HUES48 (cell line): Measurements from ENCODE around the gene DAZAP2.

Experiments
- H3K27ac ChIP-seq: one replicate; pipeline ENCODE4 v1.7.0; 2013; ENCODE audit warnings: low read depth, low read length, inconsistent platforms
- H3K27me3 ChIP-seq: 2 replicates; pipeline ENCODE4 v1.6.1; 2013; ENCODE audit warnings: mild to moderate bottlenecking, low read length; ENCODE audit not compliant: control insufficient read depth, insufficient read depth
- H3K36me3 ChIP-seq: 2 replicates; pipeline ENCODE4 v1.6.1; 2013; ENCODE audit warnings: low read length; ENCODE audit not compliant: control insufficient read depth, insufficient read depth
- H3K4me1 ChIP-seq: 2 replicates; pipeline ENCODE4 v1.6.1; 2013; ENCODE audit warnings: mild to moderate bottlenecking, low read length; ENCODE audit not compliant: control insufficient read depth, insufficient read depth
- H3K4me3 ChIP-seq: 2 replicates; pipeline ENCODE4 v1.5.1; 2013; ENCODE audit warnings: mild to moderate bottlenecking, low read depth, low read length
- H3K9ac ChIP-seq: 2 replicates; pipeline ENCODE4 v1.6.1; 2013; ENCODE audit warnings: mild to moderate bottlenecking, low read depth, low read length, moderate library complexity
- H3K9me3 ChIP-seq: 2 replicates; pipeline ENCODE4 v1.6.1; 2013; ENCODE audit warnings: low read length; ENCODE audit not compliant: control insufficient read depth, insufficient read depth

The DAZAP2 gene

GRCh38 chr12:51229116-51229809 is 9.4 kb upstream of the DAZAP2 start:
- Histone ChIP-seq H3K9ac (no peak overlapping the region), H3K9me3 (no peaks in the 10 kb centered on the region), H3K4me1 (no peaks in the 10 kb centered on the region), H3K36me3 (no peaks in the 10 kb centered on the region), H3K27ac (no peak overlapping the region), H3K27me3 (no peaks in the 10 kb centered on the region), H3K4me3 (no peak overlapping the region)

- H3K4me3 ChIP-seq, result no peak overlapping the region
- H3K9ac ChIP-seq, result no peak overlapping the region
- H3K4me1 ChIP-seq, result no peaks in the 10 kb centered on the region
- H3K36me3 ChIP-seq, result no peaks in the 10 kb centered on the region
- H3K9me3 ChIP-seq, result no peaks in the 10 kb centered on the region
- no peaks in the 10 kb centered on the region for H3K27me3 ChIP-seq
- H3K27ac ChIP-seq, result no peak overlapping the region
These were observed 6.0 kb upstream of the DAZAP2 start for GRCh38 chr12:51232642-51233041.

GRCh38 chr12:51234530-51234929 is 4.1 kb upstream of the DAZAP2 start:
- H3K9ac ChIP-seq, result no peak overlapping the region
- H3K4me3 ChIP-seq, result no peak overlapping the region
- H3K9me3 ChIP-seq, result no peaks in the 10 kb centered on the region
- no peak overlapping the region for H3K27ac ChIP-seq
- no peaks in the 10 kb centered on the region for H3K27me3 ChIP-seq
- H3K4me1 ChIP-seq, result peaks cover 4% of the 10 kb centered on the region; the same call in 1 of the 2 replicates
- H3K36me3 ChIP-seq, result no peaks in the 10 kb centered on the region

GRCh38 chr12:51238037-51238509 is 553 bp upstream of the DAZAP2 start:
- Histone ChIP-seq H3K27ac (peak overlapping the region; percentile 86), H3K27me3 (no peaks in the 10 kb centered on the region), H3K4me1 (peaks cover 10% of the 10 kb centered on the region; the same call in 1 of the 2 replicates), H3K9ac (peak overlapping the region; percentile 58), H3K36me3 (peaks cover 31% of the 10 kb centered on the region), H3K4me3 (peak overlapping the region; percentile 100), H3K9me3 (no peaks in the 10 kb centered on the region)

- no peaks in the 10 kb centered on the region for H3K27me3 ChIP-seq
- no peak overlapping the region for H3K4me3 ChIP-seq
- peaks cover 53% of the 10 kb centered on the region for H3K36me3 ChIP-seq
- H3K9ac ChIP-seq, result no peak overlapping the region
- peaks cover 10% of the 10 kb centered on the region; the same call in 1 of the 2 replicates for H3K4me1 ChIP-seq
- no peak overlapping the region for H3K27ac ChIP-seq
- H3K9me3 ChIP-seq, result no peaks in the 10 kb centered on the region
These were observed 2.3 kb downstream of the DAZAP2 start for GRCh38 chr12:51240971-51241370.

- H3K9ac ChIP-seq, result no peak overlapping the region
- no peak overlapping the region for H3K27ac ChIP-seq
- H3K9me3 ChIP-seq, result no peaks in the 10 kb centered on the region
- H3K27me3 ChIP-seq, result no peaks in the 10 kb centered on the region
- H3K4me3 ChIP-seq, result no peak overlapping the region
- peaks cover 19% of the 10 kb centered on the region for H3K4me1 ChIP-seq
- peaks cover 55% of the 10 kb centered on the region for H3K36me3 ChIP-seq
These were observed 3.5 kb downstream of the DAZAP2 start for GRCh38 chr12:51242120-51242519.

- H3K9me3 ChIP-seq, result no peaks in the 10 kb centered on the region
- H3K4me3 ChIP-seq, result no peak overlapping the region
- H3K4me1 ChIP-seq, result peaks cover 26% of the 10 kb centered on the region
- H3K27me3 ChIP-seq, result no peaks in the 10 kb centered on the region
- no peak overlapping the region for H3K27ac ChIP-seq
- peaks cover 55% of the 10 kb centered on the region for H3K36me3 ChIP-seq
- H3K9ac ChIP-seq, result no peak overlapping the region
These were observed 4.2 kb downstream of the DAZAP2 start for GRCh38 chr12:51242876-51243275.

GRCh38 chr12:51244269-51244668 is 5.6 kb downstream of the DAZAP2 start:
- Histone ChIP-seq H3K9ac (no peak overlapping the region), H3K36me3 (peaks cover 55% of the 10 kb centered on the region), H3K4me1 (peaks cover 28% of the 10 kb centered on the region), H3K27me3 (no peaks in the 10 kb centered on the region), H3K4me3 (no peak overlapping the region), H3K27ac (no peak overlapping the region), H3K9me3 (no peaks in the 10 kb centered on the region)

GRCh38 chr12:51245476-51246253 is 7.0 kb downstream of the DAZAP2 start:
- Histone ChIP-seq H3K4me3 (no peak overlapping the region), H3K9me3 (no peaks in the 10 kb centered on the region), H3K27ac (no peak overlapping the region), H3K4me1 (peaks cover 23% of the 10 kb centered on the region), H3K27me3 (no peaks in the 10 kb centered on the region), H3K36me3 (peaks cover 47% of the 10 kb centered on the region), H3K9ac (no peak overlapping the region)

GRCh38 chr12:51246254-51246853 is 7.7 kb downstream of the DAZAP2 start:
- Histone ChIP-seq H3K27ac (no peak overlapping the region), H3K4me3 (no peak overlapping the region), H3K4me1 (peaks cover 23% of the 10 kb centered on the region)

More at GRCh38 chr12:51246254-51246853, 7.7 kb downstream of the DAZAP2 start:
- Histone ChIP-seq H3K36me3 (peaks cover 40% of the 10 kb centered on the region), H3K27me3 (no peaks in the 10 kb centered on the region), H3K9me3 (no peaks in the 10 kb centered on the region), H3K9ac (no peak overlapping the region)
